ENCODE measurements around the gene TNK2.
"Not testable (repeated sequence)": the region's sequence is repeated elsewhere in the genome, so short reads cannot be mapped to it uniquely, and the experiment has no call there.

The TNK2 gene

DNA sequence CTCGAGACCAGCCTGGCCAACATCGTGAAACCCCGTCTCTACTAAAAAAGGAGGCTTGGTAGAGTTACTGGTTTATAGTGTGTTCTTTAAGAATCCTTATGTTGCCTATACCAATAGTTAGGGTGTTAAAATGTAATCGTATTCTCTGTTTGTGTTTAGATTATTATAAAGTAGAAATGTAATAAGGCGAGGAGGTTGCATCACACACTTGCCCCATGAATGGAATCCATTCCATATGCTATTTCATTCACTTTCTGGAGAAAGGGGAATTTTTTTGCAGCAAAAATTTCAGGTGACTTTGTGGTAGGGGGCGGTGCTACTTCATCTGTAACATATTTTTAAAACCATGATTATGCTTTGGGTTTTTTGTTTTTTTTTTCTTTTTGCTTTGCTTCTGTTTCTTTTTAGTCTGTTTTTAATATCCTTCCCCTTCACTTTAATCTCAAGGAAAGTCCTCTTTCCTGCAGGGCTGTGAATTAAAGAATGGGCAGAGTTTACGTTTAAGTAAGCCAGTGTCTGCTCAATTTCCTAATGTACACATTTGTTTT lies 63.6 kb downstream of the TNK2 start:
- no peak for DNase-seq

DNA sequence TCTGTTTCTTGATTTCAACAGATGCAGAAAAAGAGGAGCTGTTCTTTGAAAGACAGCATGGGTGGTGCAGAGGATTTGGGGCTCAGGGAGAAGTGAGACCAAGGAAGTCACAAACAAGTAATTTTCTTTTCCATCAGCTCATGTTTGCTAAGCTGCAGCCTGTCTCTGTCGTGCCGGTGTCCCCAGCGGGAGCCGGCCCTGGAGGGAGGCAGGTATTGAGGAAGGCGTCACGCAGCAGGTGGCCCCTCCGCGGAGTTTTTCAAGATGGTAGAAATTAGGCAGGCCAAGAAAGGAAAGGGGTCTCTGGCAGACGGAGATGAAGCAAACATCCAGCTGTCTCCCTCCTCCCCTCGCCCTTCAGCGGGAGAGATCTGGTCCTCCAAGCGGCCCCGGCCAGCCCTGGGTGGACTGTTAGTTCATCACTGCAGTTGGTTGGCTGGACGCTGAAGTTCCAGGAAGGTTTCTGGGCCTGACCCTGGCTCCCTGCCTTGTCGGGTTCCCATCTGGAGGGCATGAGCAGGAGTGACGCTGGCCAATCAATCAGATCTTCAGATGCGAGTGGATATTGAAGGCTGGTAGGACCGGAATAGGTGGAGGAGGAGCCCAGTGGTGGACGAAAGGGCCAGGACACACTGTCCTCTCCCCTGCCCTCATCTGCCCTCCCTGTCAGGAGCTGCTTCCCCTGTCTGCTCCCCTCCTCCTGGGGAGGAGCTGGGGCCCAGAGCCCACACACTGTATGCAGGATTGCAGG lies 68.9 kb downstream of the TNK2 start:
- DNase-seq = no peak

DNA sequence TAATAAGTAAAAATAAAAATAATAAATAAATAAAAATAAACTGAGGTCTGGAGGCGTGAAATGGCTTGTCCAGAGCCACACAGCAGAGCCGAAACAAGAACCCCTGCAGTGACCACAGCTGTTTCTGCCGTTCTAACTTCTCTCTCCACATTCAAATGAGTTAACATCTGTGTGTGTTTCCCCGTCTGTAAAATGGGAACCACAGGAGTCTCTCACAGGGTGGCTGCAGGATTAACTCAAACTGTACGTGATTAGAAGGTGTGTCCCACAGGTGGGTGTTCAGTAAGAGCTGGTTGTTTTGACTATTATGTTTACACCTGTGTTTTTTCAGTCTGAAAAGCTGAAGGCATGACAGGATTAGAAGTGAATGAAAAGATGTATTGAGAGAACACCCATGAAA lies 69.6 kb downstream of the TNK2 start:
- no peak for DNase-seq

DNA sequence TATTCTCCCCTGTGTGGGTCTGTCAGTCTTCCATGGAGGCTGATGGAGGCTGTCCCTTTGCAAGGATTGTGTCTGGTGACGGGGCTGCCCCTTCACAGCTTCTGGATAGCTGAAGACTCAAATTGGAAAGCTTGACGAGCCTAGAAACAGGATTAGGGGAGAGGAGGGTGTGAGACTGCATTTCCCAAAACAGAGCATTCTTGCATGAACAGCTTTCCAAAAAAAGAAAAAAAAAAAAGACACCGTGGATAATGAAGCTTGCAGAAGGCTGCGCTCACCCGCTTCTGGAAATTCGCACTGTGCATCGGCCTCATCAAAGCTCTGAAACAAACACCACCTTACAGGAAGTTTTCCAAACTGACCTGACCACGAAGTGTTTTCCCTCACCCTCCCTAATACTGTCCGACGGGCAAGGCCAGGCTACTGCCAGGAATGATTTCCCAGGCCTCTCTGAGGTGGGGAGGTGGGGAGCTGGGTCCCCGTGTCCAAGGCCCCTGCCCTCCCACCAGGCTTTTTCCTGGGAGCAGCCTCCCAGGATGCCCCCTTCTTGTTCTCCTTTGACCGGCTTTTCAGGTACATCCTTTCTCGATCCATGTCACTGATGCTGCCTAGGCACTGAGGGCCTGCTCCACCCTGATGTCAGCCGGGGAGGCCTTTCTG lies 71.7 kb downstream of the TNK2 start:
- DNase-seq = no peak

DNA sequence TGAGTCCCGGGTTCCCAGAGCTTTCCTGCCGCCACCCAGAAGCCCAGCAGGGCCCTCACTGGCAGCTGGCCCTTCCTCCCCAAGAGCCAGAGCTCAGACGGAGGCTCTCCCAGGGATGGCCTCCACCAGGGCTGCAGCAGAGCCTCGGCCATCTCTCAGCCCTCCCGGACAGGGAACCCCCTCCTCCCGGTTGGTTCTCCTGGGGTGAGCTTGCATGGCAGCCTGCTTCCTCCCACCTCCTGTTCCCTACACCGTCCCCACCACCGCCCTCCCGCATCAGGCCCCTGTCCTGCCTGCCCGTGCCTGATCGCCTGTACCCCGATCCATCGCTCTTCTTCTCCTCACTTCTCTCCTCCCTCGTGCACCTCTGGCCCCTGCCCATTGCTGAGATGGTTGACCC lies 72.6 kb downstream of the TNK2 start:
- DNase-seq = no peak

DNA sequence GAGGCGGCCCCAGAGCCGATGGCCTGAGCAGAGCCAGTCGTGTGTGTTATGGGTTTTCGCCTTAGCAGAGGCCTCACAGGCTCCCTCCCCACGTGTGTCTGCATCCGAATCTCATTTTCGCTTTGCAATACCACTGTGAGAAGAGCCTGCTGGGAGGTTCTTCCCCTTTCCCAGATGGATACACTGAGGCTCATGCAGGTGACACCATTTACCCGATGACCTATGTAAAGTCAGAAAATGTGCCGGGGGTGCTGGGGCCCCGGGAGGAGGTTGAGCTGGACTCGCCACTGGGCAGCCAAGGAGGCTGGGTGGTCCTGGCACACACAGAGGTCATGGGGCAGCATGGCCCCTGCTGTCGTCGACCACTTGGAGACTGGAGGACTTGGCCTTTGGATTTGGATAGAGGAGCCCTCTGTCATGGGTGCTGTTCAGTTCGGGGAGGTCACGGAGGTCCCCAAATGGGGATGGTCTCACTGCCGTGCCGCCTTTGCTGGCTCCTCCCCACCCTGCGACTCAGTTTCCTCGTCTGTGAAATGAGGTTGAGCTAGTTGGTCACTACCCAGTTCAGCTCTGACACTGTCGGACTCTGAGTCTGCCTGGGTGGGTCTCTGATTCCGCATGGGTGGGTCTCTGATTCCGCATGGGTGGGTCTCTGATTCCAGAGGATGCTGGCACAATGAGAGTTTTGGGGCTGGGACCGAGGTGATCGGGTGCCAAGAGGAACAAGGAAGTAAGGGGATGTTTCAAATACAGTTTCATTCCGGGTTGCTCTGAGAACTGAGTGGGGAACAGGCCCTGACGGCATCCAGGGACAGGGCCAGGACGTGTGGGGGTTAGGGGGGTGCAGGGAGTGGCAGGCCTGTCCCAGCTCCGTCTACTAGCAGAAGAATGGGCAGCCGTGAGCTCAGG lies 73.4 kb downstream of the TNK2 start:
- no peak for DNase-seq

DNA sequence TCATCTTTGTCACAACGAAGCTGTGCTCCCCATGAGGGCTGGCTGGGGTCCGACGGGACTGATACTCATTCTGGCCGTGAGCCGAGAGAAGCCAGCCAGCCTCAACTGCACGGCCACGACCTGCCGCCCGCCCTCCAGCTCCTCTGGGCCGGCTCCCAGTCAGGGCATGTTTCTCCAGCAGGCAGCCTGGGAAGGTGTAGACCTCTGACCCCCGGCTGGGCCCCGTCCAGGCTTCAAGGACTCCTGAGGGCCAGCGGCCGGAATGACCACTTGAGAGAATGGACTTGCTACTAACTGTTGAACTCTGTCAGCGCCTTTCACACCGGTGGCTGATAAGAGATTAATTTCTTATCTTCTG lies 78.5 kb downstream of the TNK2 start:
- DNase-seq = no peak

DNA sequence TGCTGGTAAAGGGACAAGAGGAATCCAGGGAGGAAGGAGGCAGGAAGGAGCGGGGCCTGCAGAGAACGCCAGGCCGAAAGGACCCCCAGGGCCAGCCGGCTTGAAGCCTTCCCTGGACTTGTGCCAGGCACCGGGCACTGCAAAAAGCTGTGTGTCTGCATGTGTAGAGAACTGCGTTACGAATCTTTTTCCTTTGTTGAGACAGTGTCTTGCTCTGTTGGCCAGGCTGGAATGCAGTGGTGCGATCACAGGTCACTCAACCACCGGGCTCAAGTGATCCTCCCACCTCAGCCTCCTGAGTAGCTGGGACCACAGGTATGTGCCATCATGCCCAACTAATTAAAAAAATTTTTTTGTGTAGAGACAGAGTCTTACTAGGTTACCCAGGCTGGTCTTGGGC lies 79.6 kb downstream of the TNK2 start:
- DNase-seq = no peak

DNA sequence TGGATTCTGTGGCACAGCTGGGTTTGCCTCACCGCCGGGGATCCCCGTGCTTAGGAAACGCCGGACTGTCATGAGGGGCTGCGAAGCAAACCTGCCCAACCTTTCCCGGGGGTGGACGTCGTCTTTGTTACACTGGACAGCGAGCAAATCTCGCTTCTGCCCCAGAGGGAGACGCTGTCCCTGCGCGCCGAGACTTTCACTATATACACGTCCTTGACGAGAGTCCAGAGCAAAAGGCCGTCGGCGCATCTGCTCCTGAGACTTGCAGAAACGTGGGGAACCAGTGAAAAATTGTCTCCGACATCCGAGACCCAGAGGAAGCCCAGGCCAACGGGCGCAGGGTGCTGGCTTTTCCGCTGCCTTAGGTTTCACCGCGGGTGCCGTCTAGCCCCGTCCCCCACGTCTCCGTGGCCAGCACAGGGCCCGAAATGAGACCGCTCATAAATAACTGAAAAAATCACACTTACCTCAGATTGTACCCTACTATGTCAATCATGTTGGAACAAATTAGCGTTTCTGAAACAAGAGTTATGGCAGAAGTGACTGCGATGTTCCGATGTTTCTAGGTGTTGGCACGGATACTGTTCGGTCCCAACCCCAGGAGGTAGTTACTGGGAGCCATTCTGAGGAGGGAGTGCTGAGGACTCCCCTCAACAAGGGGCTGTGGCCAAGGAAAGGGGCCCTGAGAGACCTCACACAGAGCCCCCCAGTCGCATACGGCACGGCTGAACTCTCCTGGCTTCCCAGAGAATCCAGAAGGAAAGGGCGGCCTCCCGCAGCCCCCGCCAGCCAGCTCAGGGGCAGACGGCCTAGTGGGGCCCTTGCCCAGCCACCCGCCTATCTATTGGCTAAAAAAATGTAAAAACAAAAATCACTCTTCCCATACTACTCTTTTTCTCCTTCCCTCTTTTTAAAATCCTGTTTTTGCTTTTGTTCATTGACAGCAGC lies 82.2 kb downstream of the TNK2 start:
- DNase-seq = no peak

DNA sequence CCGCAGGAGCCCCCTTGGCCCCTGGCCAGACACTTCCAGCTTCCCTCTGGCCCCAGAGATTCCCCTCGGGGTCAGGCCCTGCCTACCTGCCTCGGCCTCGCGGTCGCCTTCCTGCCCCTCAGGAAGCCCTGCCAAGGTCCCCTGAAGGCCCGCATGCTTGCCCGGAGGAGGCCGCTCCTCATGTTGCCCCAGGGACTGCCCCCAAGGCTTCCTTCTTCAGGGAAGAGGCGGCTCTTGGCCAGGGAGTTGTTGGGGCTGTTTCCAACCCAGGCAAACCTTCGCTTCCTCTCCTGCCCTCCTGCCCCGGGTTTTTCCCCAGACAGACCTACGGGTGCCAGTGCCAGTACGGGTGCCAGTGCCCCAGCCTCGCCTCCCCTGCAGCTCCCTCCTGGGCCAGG lies 83.2 kb downstream of the TNK2 start:
- no peak for DNase-seq

DNA sequence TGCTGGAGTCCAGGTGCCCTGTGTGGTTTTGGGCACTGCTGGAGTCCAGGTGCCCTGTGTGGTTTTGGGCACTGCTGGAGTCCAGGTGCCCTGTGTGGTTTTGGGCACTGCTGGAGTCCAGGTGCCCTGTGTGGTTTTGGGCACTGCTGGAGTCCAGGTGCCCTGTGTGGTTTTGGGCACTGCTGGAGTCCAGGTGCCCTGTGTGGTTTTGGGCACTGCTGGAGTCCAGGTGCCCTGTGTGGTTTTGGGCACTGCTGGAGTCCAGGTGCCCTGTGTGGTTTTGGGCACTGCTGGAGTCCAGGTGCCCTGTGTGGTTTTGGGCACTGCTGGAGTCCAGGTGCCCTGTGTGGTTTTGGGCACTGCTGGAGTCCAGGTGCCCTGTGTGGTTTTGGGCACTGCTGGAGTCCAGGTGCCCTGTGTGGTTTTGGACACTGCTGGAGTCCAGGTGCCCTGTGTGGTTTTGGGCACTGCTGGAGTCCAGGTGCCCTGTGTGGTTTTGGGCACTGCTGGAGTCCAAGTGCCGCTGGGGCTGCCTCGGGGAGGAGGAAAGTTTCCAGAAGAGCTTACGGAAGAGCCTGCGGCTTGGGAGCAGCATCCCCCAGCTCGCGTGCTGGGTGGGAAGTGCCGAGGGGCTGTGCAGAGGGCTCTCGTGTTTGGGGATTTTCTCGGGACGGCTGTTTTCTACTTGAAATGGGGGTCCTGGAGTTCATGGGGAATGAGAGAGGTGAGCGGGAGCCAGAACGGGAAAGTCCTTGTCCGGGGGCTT lies 83.7 kb downstream of the TNK2 start:
- DNase-seq = not testable (repeated sequence)

DNA sequence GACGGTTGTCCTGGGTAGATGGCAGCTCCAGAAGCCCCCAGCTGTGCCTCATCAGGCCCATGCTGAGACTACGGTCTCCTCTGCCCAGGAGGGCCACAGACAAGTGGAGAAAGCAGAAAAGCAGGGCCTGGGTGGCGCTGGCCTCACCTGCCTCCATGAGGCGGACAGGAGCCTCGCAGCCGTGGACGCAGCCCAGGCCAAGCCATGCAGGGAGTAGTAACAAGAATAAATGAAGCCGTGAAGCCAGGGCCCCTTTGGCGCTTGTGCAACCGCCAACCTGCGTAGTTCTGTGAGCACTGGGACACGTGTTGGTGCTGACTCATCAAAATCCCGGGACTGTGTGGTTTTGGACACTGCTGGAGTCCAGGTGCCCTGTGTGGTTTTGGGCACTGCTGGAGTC lies 84.4 kb downstream of the TNK2 start:
- no peak for DNase-seq

DNA sequence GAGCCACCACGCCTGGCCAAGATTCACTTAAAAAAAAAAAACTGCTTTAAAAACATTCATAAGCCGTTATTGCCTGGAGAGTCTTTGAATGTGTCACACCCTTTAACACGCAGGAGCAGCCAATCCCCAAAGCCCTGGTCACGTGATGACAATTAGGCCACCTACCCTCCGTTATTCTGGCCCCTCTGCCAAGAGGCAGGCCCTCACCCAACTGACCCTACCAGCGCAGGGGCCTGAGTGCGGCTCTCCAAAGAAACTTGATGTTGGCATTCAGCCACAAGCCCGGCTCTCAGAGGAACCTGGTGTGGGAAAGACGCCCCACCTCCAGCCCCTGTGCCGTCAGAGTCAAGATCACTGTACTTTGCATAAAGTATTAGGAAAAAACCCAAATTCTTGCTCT lies 85.1 kb downstream of the TNK2 start:
- no peak for DNase-seq

DNA sequence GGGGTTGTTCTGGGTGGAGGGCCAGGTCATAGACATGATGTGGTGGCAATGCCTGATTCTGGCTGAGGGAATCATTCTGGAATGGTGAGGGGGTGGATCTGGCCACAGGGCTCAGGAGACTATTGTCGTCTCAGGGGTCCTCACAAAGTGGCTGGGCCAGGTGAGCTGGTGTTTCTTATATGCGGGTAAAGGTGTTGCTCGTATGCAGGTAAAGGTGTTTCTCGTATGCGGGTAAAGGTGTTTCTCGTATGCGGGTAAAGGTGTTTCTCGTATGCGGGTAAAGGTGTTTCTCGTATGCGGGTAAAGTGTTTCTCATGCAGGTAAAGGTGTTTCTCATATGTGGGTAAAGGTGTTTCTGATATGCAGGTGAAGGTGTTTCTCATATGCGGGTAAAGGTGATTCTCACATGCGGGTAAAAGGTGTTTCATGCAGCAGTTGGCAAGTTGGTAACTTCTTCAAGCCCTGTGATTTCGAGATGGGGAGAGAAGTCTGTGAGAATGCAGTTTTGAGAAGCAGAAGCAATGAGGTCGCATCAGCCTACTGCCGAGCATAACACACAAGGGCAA lies 86.1 kb downstream of the TNK2 start:
- DNase-seq = no peak

DNA sequence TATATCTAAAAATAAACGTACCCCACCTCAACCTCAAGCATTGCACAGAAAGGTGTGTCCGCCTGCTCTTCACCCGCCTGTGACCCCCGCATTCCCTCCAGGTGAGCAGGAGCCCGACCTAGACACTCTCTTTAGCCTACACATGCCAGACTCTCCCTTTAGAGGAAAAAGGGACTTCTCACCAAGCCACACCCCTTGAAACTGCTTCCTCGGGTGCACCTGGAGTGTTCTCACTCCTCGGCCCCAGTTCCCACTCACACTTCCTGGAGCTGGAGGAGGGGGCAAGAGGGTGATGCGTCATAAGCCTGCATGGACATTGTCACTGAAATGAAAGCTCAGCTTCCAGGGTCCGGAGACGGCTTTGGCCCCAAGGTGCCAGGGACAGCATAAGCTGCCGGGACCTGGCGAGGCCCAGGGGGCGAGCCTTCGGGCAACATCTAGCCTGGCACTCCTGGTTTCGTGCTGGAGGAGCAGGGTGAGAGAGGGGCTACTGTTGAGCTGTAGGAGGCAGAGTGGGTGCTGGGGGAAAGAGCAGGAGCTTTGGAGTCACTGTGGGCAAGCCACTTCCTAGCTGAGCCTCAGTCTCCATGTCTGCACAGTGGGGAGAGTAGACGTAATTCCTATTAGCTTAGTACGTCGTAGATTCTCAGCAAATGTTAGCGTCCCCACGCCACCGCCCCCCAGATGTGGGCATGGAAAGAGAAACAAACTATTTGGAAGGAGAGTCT lies 86.8 kb downstream of the TNK2 start:
- DNase-seq = no peak

DNA sequence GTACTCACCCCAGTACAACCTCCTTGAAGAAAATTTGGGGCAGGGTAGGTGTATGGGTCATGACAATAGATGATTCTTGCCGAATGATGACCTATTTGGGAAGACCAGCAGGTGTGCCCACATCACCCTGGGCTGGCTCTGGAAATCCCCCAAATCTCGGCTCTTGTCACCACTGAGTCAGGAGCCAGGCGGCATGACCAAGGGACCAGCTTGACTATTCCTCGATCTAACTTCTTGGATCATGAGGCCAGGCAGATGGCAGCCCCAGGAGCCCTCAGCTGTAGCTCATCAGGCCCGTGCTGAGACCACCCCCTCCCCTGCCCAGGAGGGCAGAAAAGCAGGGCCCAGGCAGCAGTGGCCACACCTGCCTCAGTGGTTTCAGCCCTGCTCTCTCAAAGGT lies 87.5 kb downstream of the TNK2 start:
- DNase-seq = no peak

DNA sequence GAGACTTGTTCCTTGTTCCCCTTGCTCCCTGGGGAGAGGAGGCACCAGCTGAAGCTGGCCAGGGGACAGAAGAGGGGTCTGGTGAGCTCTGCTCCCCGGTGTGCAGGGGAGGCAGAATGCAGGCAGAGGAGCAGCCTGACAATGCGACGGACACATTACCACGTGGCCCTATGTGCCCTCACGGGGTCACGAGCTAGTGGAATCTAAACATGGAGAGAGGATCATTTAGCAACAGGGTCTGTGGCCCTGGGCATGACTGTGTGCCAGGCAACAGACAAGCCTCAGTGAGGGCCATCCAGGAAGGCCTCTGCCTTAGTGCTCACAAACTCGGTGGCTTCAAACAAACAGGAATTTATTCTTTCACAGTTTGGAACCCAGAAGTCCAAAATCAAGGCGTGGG lies 88.2 kb downstream of the TNK2 start:
- DNase-seq = no peak

DNA sequence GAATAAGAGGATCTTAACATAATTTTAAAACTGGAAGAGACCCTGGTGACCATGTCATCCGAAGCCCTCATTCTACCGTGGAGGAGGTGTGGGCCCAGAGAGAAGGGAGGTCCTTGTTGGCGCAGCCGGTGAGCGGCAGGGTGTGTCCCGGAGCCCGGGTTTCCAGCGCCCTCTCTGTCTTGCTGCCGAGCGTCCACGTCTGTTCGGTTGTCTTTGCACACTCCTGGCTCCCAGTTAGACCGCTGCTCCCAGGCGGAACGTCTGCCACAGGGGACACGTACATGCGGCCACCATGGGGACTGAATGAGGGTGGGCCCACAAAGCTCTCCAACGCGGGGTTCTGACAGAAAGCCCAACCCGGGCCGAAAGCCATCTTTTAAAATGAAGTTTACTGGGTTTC lies 90.0 kb downstream of the TNK2 start:
- DNase-seq = no peak

DNA sequence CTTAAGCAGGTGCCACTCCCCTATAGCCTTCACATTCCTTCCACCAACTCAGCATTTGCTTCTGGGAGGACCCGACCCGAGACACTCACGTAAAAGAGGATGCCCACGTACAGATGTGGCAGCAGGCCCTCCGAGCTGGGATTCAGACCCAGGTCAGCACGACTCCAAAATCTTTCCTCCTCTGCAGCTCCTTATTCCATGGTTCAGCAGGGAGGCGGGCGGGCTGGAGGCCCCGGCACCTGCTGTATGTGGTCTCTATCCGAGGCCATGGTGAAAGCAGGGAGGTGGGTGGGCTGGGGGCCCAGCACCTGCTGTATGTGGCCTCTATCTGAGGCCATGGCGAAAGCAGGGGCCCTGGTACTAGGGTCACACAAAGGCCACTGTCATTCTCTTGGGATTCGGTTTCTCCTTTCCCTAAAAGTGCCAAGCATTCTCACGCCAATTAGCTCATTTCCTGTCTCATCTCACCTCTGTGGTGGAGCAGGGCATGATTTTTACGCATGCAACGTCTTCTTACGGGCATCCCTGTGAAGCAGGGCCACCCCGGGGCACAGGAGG lies 90.7 kb downstream of the TNK2 start:
- DNase-seq = no peak

DNA sequence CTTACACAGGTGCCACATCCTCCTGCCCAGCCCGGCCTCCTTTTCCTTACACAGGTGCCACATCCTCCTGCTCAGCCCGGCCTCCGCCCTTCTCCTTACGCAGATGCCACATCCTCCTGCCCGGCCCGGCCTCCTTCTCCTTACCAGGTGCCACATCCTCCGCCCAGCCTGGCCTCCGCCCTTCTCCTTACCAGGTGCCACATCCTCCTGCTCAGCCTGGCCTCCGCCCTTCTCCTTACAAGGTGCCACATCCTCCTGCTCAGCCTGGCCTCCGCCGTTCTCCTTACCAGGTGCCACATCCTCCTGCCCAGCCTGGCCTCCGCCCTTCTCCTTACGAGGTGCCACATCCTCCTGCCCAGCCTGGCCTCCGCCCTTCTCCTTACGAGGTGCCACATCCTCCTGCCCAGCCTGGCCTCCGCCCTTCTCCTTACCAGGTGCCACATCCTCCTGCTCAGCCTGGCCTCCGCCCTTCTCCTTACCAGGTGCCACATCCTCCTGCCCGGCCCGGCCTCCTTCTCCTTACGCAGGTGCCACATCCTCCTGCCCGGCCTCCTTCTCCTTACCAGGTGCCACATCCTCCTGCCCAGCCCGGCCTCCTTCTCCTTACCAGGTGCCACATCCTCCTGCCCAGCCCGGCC lies 92.0 kb downstream of the TNK2 start:
- DNase-seq = not testable (repeated sequence)
